ENCODE measurements around the gene MYRFL. TPM values are rescaled to one million over a fixed set of nuclear protein-coding genes. Genes with fewer than 3 reads are reported as not detected.
A peak's percentile ranks its signal among the peaks of the same experiment; 100 is the strongest.

MYRFL gene
- total and polyA plus RNA-seq, 2 experiments from 2014 or later, result 2.3 to 2.7 TPM

DNA sequence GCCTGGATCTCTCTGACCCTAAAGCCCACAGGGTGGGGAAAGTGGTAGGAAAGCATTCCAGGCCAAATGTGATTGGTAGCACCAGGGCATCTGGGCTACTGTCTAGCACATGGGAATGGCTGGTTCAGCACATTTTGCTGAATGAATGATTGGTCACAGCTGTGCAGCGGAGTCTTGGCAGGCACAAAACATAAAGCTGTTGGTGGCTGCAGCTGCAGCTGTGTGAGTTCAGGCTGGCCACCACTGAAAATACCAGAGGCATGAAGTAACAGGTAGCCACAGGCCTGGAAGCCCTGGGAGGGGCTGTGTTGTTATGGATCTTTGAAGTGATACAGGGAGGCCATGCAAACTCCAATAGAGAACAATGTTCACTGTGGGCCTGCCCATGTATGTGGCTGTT lies 72.7 kb downstream of the MYRFL start:
- 0% methylated on average over 1 of the region's 1 CpG for WGBS (ENCODE audit: low lambda C conversion rate, missing lambda C conversion rate)
- H3K9me2 ChIP-seq (replicated peaks; ENCODE audit: insufficient read depth), result no peaks in the 10 kb centered on the region
- TF ChIP-seq EZH2 (IDR thresholded peaks at IDR 0.05; ENCODE audit: borderline replicate concordance), result no peak
- TF ChIP-seq EZH2phosphoT487 (IDR thresholded peaks at IDR 0.05; ENCODE audit: low read depth, severe bottlenecking, unreplicated experiment), result no peak
- TF ChIP-seq, protein P1, sequence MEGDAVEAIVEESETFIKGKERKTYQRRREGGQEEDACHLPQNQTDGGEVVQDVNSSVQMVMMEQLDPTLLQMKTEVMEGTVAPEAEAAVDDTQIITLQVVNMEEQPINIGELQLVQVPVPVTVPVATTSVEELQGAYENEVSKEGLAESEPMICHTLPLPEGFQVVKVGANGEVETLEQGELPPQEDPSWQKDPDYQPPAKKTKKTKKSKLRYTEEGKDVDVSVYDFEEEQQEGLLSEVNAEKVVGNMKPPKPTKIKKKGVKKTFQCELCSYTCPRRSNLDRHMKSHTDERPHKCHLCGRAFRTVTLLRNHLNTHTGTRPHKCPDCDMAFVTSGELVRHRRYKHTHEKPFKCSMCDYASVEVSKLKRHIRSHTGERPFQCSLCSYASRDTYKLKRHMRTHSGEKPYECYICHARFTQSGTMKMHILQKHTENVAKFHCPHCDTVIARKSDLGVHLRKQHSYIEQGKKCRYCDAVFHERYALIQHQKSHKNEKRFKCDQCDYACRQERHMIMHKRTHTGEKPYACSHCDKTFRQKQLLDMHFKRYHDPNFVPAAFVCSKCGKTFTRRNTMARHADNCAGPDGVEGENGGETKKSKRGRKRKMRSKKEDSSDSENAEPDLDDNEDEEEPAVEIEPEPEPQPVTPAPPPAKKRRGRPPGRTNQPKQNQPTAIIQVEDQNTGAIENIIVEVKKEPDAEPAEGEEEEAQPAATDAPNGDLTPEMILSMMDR (IDR thresholded peaks at IDR 0.05; ENCODE audit: poor library complexity), result no peak
- no peaks in the 10 kb centered on the region for H3K9me3 ChIP-seq (ENCODE audit: low read depth)
- H3K27me3 ChIP-seq, result no peaks in the 10 kb centered on the region
- H3K4me1 ChIP-seq (ENCODE audit: insufficient read depth), result peaks cover 10% of the 10 kb centered on the region
- H4K20me1 ChIP-seq (ENCODE audit: insufficient read depth, poor library complexity, severe bottlenecking), result no peaks in the 10 kb centered on the region
- no peak overlapping the region for H3K27ac ChIP-seq
- H3K4me3 ChIP-seq, result no peak overlapping the region
- H3K36me3 ChIP-seq (replicated peaks; ENCODE audit: insufficient read depth, low read depth), result no peaks in the 10 kb centered on the region
- H2AFZ ChIP-seq, result no peak overlapping the region
- H3K79me2 ChIP-seq, result no peaks in the 10 kb centered on the region
- no peak overlapping the region for H3K4me2 ChIP-seq
- DNase-seq (ENCODE audit: low spot score), result peak; percentile 19

DNA sequence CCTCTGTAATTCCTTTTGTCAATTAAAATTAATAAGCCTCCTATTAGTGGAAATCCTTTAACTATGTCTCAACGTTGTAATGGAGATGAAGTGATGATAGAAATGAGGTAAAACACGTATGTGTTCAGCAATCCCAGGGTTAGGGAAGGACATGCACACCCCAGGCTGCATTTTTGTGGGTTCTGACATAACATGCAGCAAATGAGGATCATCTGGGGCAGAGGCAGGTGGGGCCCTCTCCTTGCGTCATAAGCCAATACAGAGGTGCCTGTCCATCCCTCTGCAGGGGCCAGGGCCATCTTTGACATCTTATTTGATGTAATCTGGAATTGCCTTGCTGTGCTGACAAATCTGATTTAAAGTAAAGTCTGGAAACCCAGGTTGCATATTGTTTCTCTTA lies 73.2 kb downstream of the MYRFL start:
- no peaks in the 10 kb centered on the region for H3K27me3 ChIP-seq
- 17% methylated on average over 3 of the region's 3 CpGs for WGBS (ENCODE audit: low lambda C conversion rate, missing lambda C conversion rate)
- H3K9me3 ChIP-seq (ENCODE audit: low read depth), result no peaks in the 10 kb centered on the region
- H3K4me1 ChIP-seq (ENCODE audit: insufficient read depth), result peaks cover 10% of the 10 kb centered on the region
- no peak for DNase-seq (ENCODE audit: low spot score)
- H4K20me1 ChIP-seq (ENCODE audit: insufficient read depth, poor library complexity, severe bottlenecking), result no peaks in the 10 kb centered on the region
- H2AFZ ChIP-seq, result no peak overlapping the region
- H3K4me2 ChIP-seq, result no peak overlapping the region
- H3K36me3 ChIP-seq (replicated peaks; ENCODE audit: insufficient read depth, low read depth), result no peaks in the 10 kb centered on the region
- no peaks in the 10 kb centered on the region for H3K9me2 ChIP-seq (replicated peaks; ENCODE audit: insufficient read depth)
- H3K4me3 ChIP-seq, result no peak overlapping the region
- no peak overlapping the region for H3K27ac ChIP-seq
- TF ChIP-seq EZH2 (IDR thresholded peaks at IDR 0.05; ENCODE audit: borderline replicate concordance) (no peak), EZH2phosphoT487 (IDR thresholded peaks at IDR 0.05; ENCODE audit: low read depth, severe bottlenecking, unreplicated experiment) (no peak)
- H3K79me2 ChIP-seq, result no peaks in the 10 kb centered on the region

- 2% methylated on average over 4 of the region's 4 CpGs for WGBS (ENCODE audit: low lambda C conversion rate, missing lambda C conversion rate)
- Histone ChIP-seq H3K9me3 (ENCODE audit: low read depth) (no peaks in the 10 kb centered on the region), H3K4me3 (no peak overlapping the region), H3K36me3 (replicated peaks; ENCODE audit: insufficient read depth, low read depth) (no peaks in the 10 kb centered on the region), H3K4me2 (no peak overlapping the region), H3K79me2 (no peaks in the 10 kb centered on the region), H2AFZ (no peak overlapping the region), H3K27ac (no peak overlapping the region), H4K20me1 (ENCODE audit: insufficient read depth, poor library complexity, severe bottlenecking) (no peaks in the 10 kb centered on the region), H3K27me3 (no peaks in the 10 kb centered on the region), H3K9me2 (replicated peaks; ENCODE audit: insufficient read depth) (no peaks in the 10 kb centered on the region), H3K4me1 (ENCODE audit: insufficient read depth) (peaks cover 10% of the 10 kb centered on the region)
- DNase-seq (ENCODE audit: low spot score), result peak; percentile 91
- TF ChIP-seq, protein P1 (IDR thresholded peaks at IDR 0.05; ENCODE audit: poor library complexity), result peak; percentile 83
- TF ChIP-seq EZH2 (IDR thresholded peaks at IDR 0.05; ENCODE audit: borderline replicate concordance), result no peak
These were observed 75.7 kb downstream of the MYRFL start for GRCh38 chr12:69900720-69901131.

GRCh38 chr12:69901221-69901905 lies 76.3 kb downstream of the MYRFL start:
- no peaks in the 10 kb centered on the region for H3K27me3 ChIP-seq
- H4K20me1 ChIP-seq (ENCODE audit: insufficient read depth, poor library complexity, severe bottlenecking), result no peaks in the 10 kb centered on the region
- no peak for TF ChIP-seq EZH2phosphoT487 (IDR thresholded peaks at IDR 0.05; ENCODE audit: low read depth, severe bottlenecking, unreplicated experiment)
- no peak for TF ChIP-seq EZH2 (IDR thresholded peaks at IDR 0.05; ENCODE audit: borderline replicate concordance)
- TF ChIP-seq, protein P1 (IDR thresholded peaks at IDR 0.05; ENCODE audit: poor library complexity), result no peak
- H3K4me1 ChIP-seq (ENCODE audit: insufficient read depth), result peaks cover 10% of the 10 kb centered on the region
- no peak overlapping the region for H3K27ac ChIP-seq
- H3K79me2 ChIP-seq, result no peaks in the 10 kb centered on the region
- no peak for DNase-seq (ENCODE audit: low spot score)
- H3K4me3 ChIP-seq, result no peak overlapping the region
- no peaks in the 10 kb centered on the region for H3K9me3 ChIP-seq (ENCODE audit: low read depth)
- no peaks in the 10 kb centered on the region for H3K36me3 ChIP-seq (replicated peaks; ENCODE audit: insufficient read depth, low read depth)
- no peaks in the 10 kb centered on the region for H3K9me2 ChIP-seq (replicated peaks; ENCODE audit: insufficient read depth)
- no peak overlapping the region for H2AFZ ChIP-seq
- no peak overlapping the region for H3K4me2 ChIP-seq

Measured in hepatocyte (in vitro differentiated cells).